CD4-positive, alpha-beta memory T cell (primary cell): ENCODE results near the gene IGFBP3. TPM values are rescaled to one million over a fixed set of nuclear protein-coding genes. Genes with fewer than 3 reads are reported as not detected.

Source experiments
- CTCF ChIA-PET: fragments of 350-600 bp; sonication (Branson Sonifier 250); formaldehyde crosslinking; loops from one replicate; lab custom pipeline; 2021; ENCODE audit warnings: inconsistent platforms; ENCODE audit not compliant: partially characterized antibody; lab: Charles Lee
- POLR2A ChIA-PET: fragments of 350-600 bp; sonication (Branson Sonifier 250); formaldehyde crosslinking; loops from one replicate; lab custom pipeline; 2021; ENCODE audit not compliant: partially characterized antibody; lab: Charles Lee
- DNase-seq, 5 donors: peaks; one replicate each; pipeline versions ENCODE4 v3.0.0 to v3.0.0-alpha.2; 2020 to 2022; ENCODE audit warnings: mixed read lengths in 1 of 5
- H3K27ac ChIP-seq: one replicate; pipeline ENCODE4 v1.7.0; 2013; ENCODE audit warnings: low read depth, low read length
- H3K27me3 ChIP-seq: 2 replicates; pipeline ENCODE4 v1.7.0; 2013; ENCODE audit warnings: mild to moderate bottlenecking, low read length, moderate library complexity; ENCODE audit not compliant: insufficient read depth
- H3K36me3 ChIP-seq: 2 replicates; pipeline ENCODE4 v1.7.0; 2013; ENCODE audit warnings: mild to moderate bottlenecking, low read length, moderate library complexity; ENCODE audit not compliant: insufficient read depth
- H3K4me1 ChIP-seq: 2 replicates; pipeline ENCODE4 v1.7.0; 2013; ENCODE audit warnings: mild to moderate bottlenecking, low read length, moderate library complexity; ENCODE audit not compliant: insufficient read depth
- H3K4me3 ChIP-seq, 2 donors: one replicate each; pipeline ENCODE4 v1.7.0; 2013; ENCODE audit warnings: low read length in 2 of 2, mild to moderate bottlenecking in 1 of 2
- H3K9me3 ChIP-seq, 2 donors: one replicate each; pipeline ENCODE4 v1.7.0; 2013; ENCODE audit warnings: low read length in 2 of 2, control low read depth in 1 of 2; ENCODE audit not compliant: control insufficient read depth in 1 of 2
- H3K27ac Mint-ChIP-seq, 7 donors: one replicate each; pipeline ENCODE4 v1.8.0; 2020 to 2021; ENCODE audit warnings: mixed read lengths in 7 of 7, mild to moderate bottlenecking in 6 of 7, inconsistent platforms in 3 of 7, moderate library complexity in 3 of 7
- H3K27me3 Mint-ChIP-seq, 2 donors: one replicate each; pipeline ENCODE4 v1.8.0; 2020 to 2021; ENCODE audit warnings: mixed read lengths in 2 of 2
- H3K36me3 Mint-ChIP-seq, 2 donors: one replicate each; pipeline ENCODE4 v1.8.0; 2020 to 2021; ENCODE audit warnings: mixed read lengths in 2 of 2, inconsistent platforms in 1 of 2, mild to moderate bottlenecking in 1 of 2
- H3K4me1 Mint-ChIP-seq, 4 donors: one replicate each; pipeline ENCODE4 v1.8.0; 2020 to 2021; ENCODE audit warnings: mixed read lengths in 4 of 4, mild to moderate bottlenecking in 1 of 4
- H3K4me3 Mint-ChIP-seq, 8 donors: one replicate each; pipeline ENCODE4 v1.8.0; 2020 to 2021; ENCODE audit warnings: mixed read lengths in 8 of 8, mild to moderate bottlenecking in 7 of 8, moderate library complexity in 6 of 8, inconsistent platforms in 3 of 8
- H3K9me3 Mint-ChIP-seq, 8 donors: one replicate each; pipeline ENCODE4 v1.8.0; 2020 to 2021; ENCODE audit warnings: mixed read lengths in 8 of 8, mild to moderate bottlenecking in 5 of 8, inconsistent platforms in 3 of 8, moderate library complexity in 1 of 8
- intact Hi-C: fragments of 100-400 bp; cut with micrococcal nuclease; formaldehyde crosslinking; loops from one replicate; pipeline ENCODE4 v1.15.1; 2023
- polyA plus RNA-seq, 2 donors: library from polyadenylated mRNA; unstranded; fragments of 300-500 nt; fragmentation: Illumina TruSeq; gene quantifications; one replicate each; pipeline ENCODE4 v1.2.3, GENCODE V29; 2021
- total RNA-seq, 2 experiments: library from RNA; stranded (reverse); gene quantifications; one replicate each; pipeline ENCODE4 v1.2.3, GENCODE V29; 2021

Gene IGFBP3
- total and polyA plus RNA-seq, 4 experiments from 2014 or later = 10.4 to 19.0 (median 15.6) TPM

DNA sequence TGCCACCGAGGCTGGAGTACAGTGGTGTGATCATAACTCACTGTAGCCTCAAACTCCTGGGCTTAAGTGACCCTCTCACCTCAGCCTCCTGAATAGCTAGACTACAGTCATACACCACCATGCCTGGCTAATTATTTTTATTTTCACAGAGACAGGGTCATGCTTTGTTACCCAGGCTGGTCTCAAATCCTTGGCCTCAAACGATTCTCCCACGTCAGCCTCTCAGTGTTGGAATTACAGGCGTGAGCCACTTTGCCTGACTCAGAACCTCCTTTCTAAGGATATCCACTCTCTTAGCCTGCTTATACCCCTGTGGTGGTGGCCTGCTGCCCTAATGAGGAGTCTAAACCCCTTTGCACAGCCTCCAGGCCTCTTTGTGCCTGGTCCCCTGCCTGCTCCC lies 36.9 kb downstream of the IGFBP3 start:
- Histone ChIP-seq H3K4me1 (no peaks in the 10 kb centered on the region), H3K27me3 (no peaks in the 10 kb centered on the region), H3K9me3 (no peaks in the 10 kb centered on the region), H3K36me3 (no peaks in the 10 kb centered on the region), H3K27ac (no peak overlapping the region), H3K4me3 (no peak overlapping the region)
- Mint-ChIP-seq H3K9me3 (peaks cover 0 to 4% (median under 1%) of the 10 kb centered on the region in 8 donors), H3K4me3 (no peak overlapping the region), H3K27me3 (peaks cover 18 to 41% of the 10 kb centered on the region in 2 donors), H3K4me1 (peaks cover 0 to 6% (median 1%) of the 10 kb centered on the region in 4 donors), H3K27ac (no peak overlapping the region), H3K36me3 (no peaks in the 10 kb centered on the region)
- no peak for DNase-seq
- ChIA-PET CTCF (interaction anchor here (2.9 kb wide), 1 partner anchor 9 kb away, joined by 9 read pairs; no protein-coding TSS in a partner anchor), POLR2A (no interaction called here)
- intact Hi-C loops = no loop called here

DNA sequence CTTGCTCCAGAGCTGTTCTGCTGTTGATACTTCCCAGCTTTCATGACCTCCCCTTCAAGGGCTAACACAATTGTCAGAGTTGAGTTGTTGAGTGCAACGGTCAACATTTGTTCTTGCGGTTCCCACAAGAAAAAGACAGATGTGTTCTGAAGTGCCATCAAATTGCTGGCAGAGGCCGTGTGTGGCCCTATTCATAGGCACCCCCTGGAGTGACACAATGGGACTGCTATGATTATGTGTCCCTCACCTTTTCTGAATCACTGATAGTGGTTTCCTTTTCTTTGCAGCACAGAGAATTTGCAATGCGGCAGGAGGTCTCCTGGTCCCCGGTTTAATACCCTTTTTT lies 38.6 kb downstream of the IGFBP3 start:
- H3K4me1 ChIP-seq = no peaks in the 10 kb centered on the region
- Mint-ChIP-seq H3K27ac (no peak overlapping the region), H3K9me3 (peaks cover 0 to 15% (median 7%) of the 10 kb centered on the region in 8 donors), H3K36me3 (no peaks in the 10 kb centered on the region), H3K4me1 (no peaks in the 10 kb centered on the region), H3K27me3 (peaks cover 16 to 32% of the 10 kb centered on the region in 2 donors), H3K4me3 (no peak overlapping the region)
- H3K27ac ChIP-seq = no peak overlapping the region
- no peak for DNase-seq
- CTCF ChIA-PET = interaction anchor here (1.2 to 2.9 kb wide), 2 partner anchors 8 to 11 kb away, joined by 3 to 9 read pairs; no protein-coding TSS in a partner anchor
- H3K9me3 ChIP-seq = no peaks in the 10 kb centered on the region
- intact Hi-C loops = no loop called here
- POLR2A ChIA-PET = no interaction called here
- no peaks in the 10 kb centered on the region for H3K36me3 ChIP-seq
- H3K4me3 ChIP-seq = no peak overlapping the region
- H3K27me3 ChIP-seq = no peaks in the 10 kb centered on the region

DNA sequence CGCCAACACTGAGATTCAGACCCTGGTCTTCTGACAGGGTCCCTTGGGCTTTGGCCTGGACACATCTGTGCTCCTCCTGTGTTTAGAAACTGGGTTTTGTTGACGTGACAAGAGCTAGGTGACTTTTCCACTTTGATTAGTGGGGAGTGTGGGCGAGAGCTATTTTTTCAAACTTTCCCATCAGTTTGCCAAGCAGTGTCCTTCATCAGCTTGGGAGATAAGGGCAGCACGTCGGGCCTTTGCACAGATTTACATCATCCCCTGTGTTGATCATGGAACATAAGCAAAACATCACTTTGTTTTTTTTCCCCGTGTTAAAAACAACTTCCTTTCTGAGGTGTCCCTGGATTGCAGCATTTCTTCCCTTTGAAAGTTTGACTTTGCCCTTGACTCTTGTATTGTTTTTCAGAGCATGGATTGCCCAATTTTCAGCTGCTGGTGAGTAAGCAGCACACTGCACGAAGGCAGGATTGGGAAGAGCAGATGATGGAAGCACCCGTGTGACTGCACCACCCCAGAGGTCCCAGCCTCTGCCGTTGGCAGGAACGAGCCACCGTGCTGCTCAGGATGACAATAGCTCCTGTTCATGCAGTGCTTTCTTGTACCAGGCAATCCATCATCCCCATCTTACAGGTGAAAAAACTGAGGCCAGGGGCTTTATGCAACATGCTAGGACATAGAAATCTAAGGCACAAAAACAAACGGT lies 39.2 kb downstream of the IGFBP3 start:
- CTCF ChIA-PET = interaction anchor here (1.2 to 2.9 kb wide), 2 partner anchors 9 to 11 kb away, joined by 3 to 9 read pairs; no protein-coding TSS in a partner anchor
- H3K27ac ChIP-seq = no peak overlapping the region
- Mint-ChIP-seq H3K4me1 (no peaks in the 10 kb centered on the region), H3K36me3 (no peaks in the 10 kb centered on the region), H3K9me3 (peaks cover 0 to 15% (median 7%) of the 10 kb centered on the region in 8 donors), H3K27me3 (peaks cover 16 to 28% of the 10 kb centered on the region in 2 donors), H3K27ac (peak overlapping the region in 1 of 7 donors; percentile 54), H3K4me3 (no peak overlapping the region)
- no peaks in the 10 kb centered on the region for H3K36me3 ChIP-seq
- H3K27me3 ChIP-seq = no peaks in the 10 kb centered on the region
- no peak overlapping the region for H3K4me3 ChIP-seq
- POLR2A ChIA-PET = no interaction called here
- intact Hi-C loops = no loop called here
- H3K9me3 ChIP-seq = no peaks in the 10 kb centered on the region
- DNase-seq = no peak
- H3K4me1 ChIP-seq = no peaks in the 10 kb centered on the region

- Histone ChIP-seq H3K36me3 (no peaks in the 10 kb centered on the region), H3K27me3 (no peaks in the 10 kb centered on the region), H3K4me1 (no peaks in the 10 kb centered on the region), H3K27ac (no peak overlapping the region), H3K9me3 (no peaks in the 10 kb centered on the region), H3K4me3 (no peak overlapping the region)
- ChIA-PET CTCF (interaction anchor here (1.2 to 2.9 kb wide), 2 partner anchors 9 to 12 kb away, joined by 3 to 9 read pairs; no protein-coding TSS in a partner anchor), POLR2A (no interaction called here)
- intact Hi-C loops = no loop called here
- peaks cover 16 to 22% of the 10 kb centered on the region in 2 donors for H3K27me3 Mint-ChIP-seq
- H3K9me3 Mint-ChIP-seq = peaks cover 0 to 15% (median 7%) of the 10 kb centered on the region in 8 donors
- no peak overlapping the region for H3K4me3 Mint-ChIP-seq
- no peaks in the 10 kb centered on the region for H3K4me1 Mint-ChIP-seq
- DNase-seq = no peak
- no peaks in the 10 kb centered on the region for H3K36me3 Mint-ChIP-seq
- H3K27ac Mint-ChIP-seq = no peak overlapping the region
Measured at GRCh38 chr7:45881280-45881758, 39.8 kb downstream of the IGFBP3 start.

- Mint-ChIP-seq H3K4me1 (no peaks in the 10 kb centered on the region), H3K9me3 (peaks cover 0 to 15% (median 7%) of the 10 kb centered on the region in 8 donors), H3K36me3 (no peaks in the 10 kb centered on the region), H3K27me3 (peaks cover 13 to 16% of the 10 kb centered on the region in 2 donors), H3K27ac (no peak overlapping the region), H3K4me3 (no peak overlapping the region)
- no peaks in the 10 kb centered on the region for H3K27me3 ChIP-seq
- H3K4me1 ChIP-seq = no peaks in the 10 kb centered on the region
- no peak for DNase-seq
- intact Hi-C loops = no loop called here
- ChIA-PET CTCF (no interaction called here), POLR2A (no interaction called here)
- no peak overlapping the region for H3K27ac ChIP-seq
- no peaks in the 10 kb centered on the region for H3K36me3 ChIP-seq
- no peak overlapping the region for H3K4me3 ChIP-seq
- H3K9me3 ChIP-seq = no peaks in the 10 kb centered on the region
Measured at GRCh38 chr7:45880433-45880860, 40.6 kb downstream of the IGFBP3 start.

GRCh38 chr7:45878457-45879144 lies 42.5 kb downstream of the IGFBP3 start:
- Mint-ChIP-seq H3K27me3 (peaks cover 3 to 4% of the 10 kb centered on the region in 2 donors), H3K36me3 (no peaks in the 10 kb centered on the region), H3K4me1 (no peaks in the 10 kb centered on the region), H3K27ac (no peak overlapping the region), H3K9me3 (peaks cover 0 to 15% (median 7%) of the 10 kb centered on the region in 8 donors), H3K4me3 (no peak overlapping the region)
- no peak overlapping the region for H3K27ac ChIP-seq
- no peaks in the 10 kb centered on the region for H3K36me3 ChIP-seq
- DNase-seq = no peak
- ChIA-PET CTCF (interaction anchor here (1.1 kb wide), 1 partner anchor 12 kb away, joined by 3 read pairs; no protein-coding TSS in a partner anchor), POLR2A (no interaction called here)
- H3K9me3 ChIP-seq = no peaks in the 10 kb centered on the region
- intact Hi-C loops = no loop called here
- no peaks in the 10 kb centered on the region for H3K27me3 ChIP-seq
- no peaks in the 10 kb centered on the region for H3K4me1 ChIP-seq
- H3K4me3 ChIP-seq = no peak overlapping the region

GRCh38 chr7:45876519-45876918 lies 44.6 kb downstream of the IGFBP3 start:
- no peaks in the 10 kb centered on the region for H3K4me1 Mint-ChIP-seq
- H3K27me3 ChIP-seq = no peaks in the 10 kb centered on the region
- H3K27me3 Mint-ChIP-seq = peaks cover 0 to 5% of the 10 kb centered on the region in 2 donors
- no peaks in the 10 kb centered on the region for H3K4me1 ChIP-seq
- no peak for DNase-seq
- ChIA-PET POLR2A (no interaction called here), CTCF (no interaction called here)
- no peak overlapping the region for H3K4me3 ChIP-seq
- H3K9me3 Mint-ChIP-seq = peaks cover 0 to 15% (median 7%) of the 10 kb centered on the region in 8 donors
- H3K36me3 Mint-ChIP-seq = no peaks in the 10 kb centered on the region
- intact Hi-C loops = no loop called here
- no peak overlapping the region for H3K27ac Mint-ChIP-seq
- H3K4me3 Mint-ChIP-seq = no peak overlapping the region
- H3K9me3 ChIP-seq = no peaks in the 10 kb centered on the region
- no peak overlapping the region for H3K27ac ChIP-seq
- no peaks in the 10 kb centered on the region for H3K36me3 ChIP-seq
